Activated B cell treated with CpG ODN at 0.5 μM for 24 hours (primary cell): ENCODE data around the gene ARHGEF10L. TPM values are rescaled to one million over a fixed set of nuclear protein-coding genes. Genes with fewer than 3 reads are reported as not detected.

Source experiments
- ATAC-seq: fragments of 200-7000 bp; cut with Tn5 transposase; one replicate; pipeline ENCODE4 v1.10.0; 2021; ENCODE audit warnings: low read depth, mild to moderate bottlenecking, moderate library complexity
- CTCF ChIA-PET: fragments of 350-600 bp; sonication (Branson Sonifier 250); formaldehyde crosslinking; loops from one replicate; lab custom pipeline; 2021; ENCODE audit warnings: antibody characterized with exemption; lab: Charles Lee
- POLR2A ChIA-PET: fragments of 350-600 bp; sonication (Branson Sonifier 250); formaldehyde crosslinking; loops from one replicate; lab custom pipeline; 2021; ENCODE audit warnings: antibody characterized with exemption; lab: Charles Lee
- DNase-seq: peaks from one replicate; pipeline ENCODE4 v3.0.0; 2022
- H3K27ac Mint-ChIP-seq: one replicate; pipeline ENCODE4 v1.8.0; 2020; ENCODE audit warnings: mixed read lengths
- H3K27me3 Mint-ChIP-seq: one replicate; pipeline ENCODE4 v1.8.0; 2021; ENCODE audit warnings: mixed read lengths
- H3K36me3 Mint-ChIP-seq: one replicate; pipeline ENCODE4 v1.8.0; 2021; ENCODE audit warnings: low read depth, mixed read lengths
- H3K4me1 Mint-ChIP-seq: one replicate; pipeline ENCODE4 v1.8.0; 2021; ENCODE audit warnings: mixed read lengths
- H3K4me3 Mint-ChIP-seq: one replicate; pipeline ENCODE4 v1.8.0; 2020; ENCODE audit warnings: mild to moderate bottlenecking, mixed read lengths
- H3K9me3 Mint-ChIP-seq: one replicate; pipeline ENCODE4 v1.8.0; 2020; ENCODE audit warnings: mixed read lengths
- CTCF ChIP-seq: fragments of 200-600 bp; IDR thresholded peaks from one replicate; pipeline ENCODE4 v1.8.0; 2022; ENCODE audit warnings: antibody characterized with exemption, mild to moderate bottlenecking
- intact Hi-C: fragments of 100-400 bp; cut with micrococcal nuclease; formaldehyde crosslinking; loops from one replicate; pipeline ENCODE4 v1.15.1; 2024
- total RNA-seq: library from RNA; stranded (reverse); gene quantifications from 2 replicates; pipeline ENCODE4 v1.2.3, GENCODE V29; 2022

The ARHGEF10L gene
- total RNA-seq, 1 donor from 2014 or later = 0.62 TPM

- intact Hi-C loops = loop anchor here (10.0 kb wide), 1 partner anchor 96 kb away; no protein-coding TSS in a partner anchor
- peaks cover 16% of the 10 kb centered on the region for H3K27me3 Mint-ChIP-seq
- H3K4me1 Mint-ChIP-seq = peaks cover 23% of the 10 kb centered on the region
- no peaks in the 10 kb centered on the region for H3K9me3 Mint-ChIP-seq
- no peak for TF ChIP-seq CTCF
- no peak overlapping the region for H3K27ac Mint-ChIP-seq
- CTCF ChIA-PET = no interaction called here
- POLR2A ChIA-PET = no interaction called here
- ATAC-seq (no peak), DNase-seq (no peak)
- H3K36me3 Mint-ChIP-seq = no peaks in the 10 kb centered on the region
- H3K4me3 Mint-ChIP-seq = peak overlapping the region; percentile 76
Measured at GRCh38 chr1:17538428-17539117, 925 bp upstream of the ARHGEF10L start.

GRCh38 chr1:17539118-17539476 is 401 bp upstream of the ARHGEF10L start:
- H3K27me3 Mint-ChIP-seq = peaks cover 16% of the 10 kb centered on the region
- no peak for ATAC-seq
- ChIA-PET CTCF (no interaction called here), POLR2A (no interaction called here)
- DNase-seq = no peak
- TF ChIP-seq CTCF = no peak
- H3K4me3 Mint-ChIP-seq = peak overlapping the region; percentile 76
- no peaks in the 10 kb centered on the region for H3K36me3 Mint-ChIP-seq
- no peaks in the 10 kb centered on the region for H3K9me3 Mint-ChIP-seq
- H3K4me1 Mint-ChIP-seq = peaks cover 23% of the 10 kb centered on the region
- no peak overlapping the region for H3K27ac Mint-ChIP-seq
- intact Hi-C loops = loop anchor here (10.0 kb wide), 1 partner anchor 96 kb away; no protein-coding TSS in a partner anchor

- peaks cover 22% of the 10 kb centered on the region for H3K4me1 Mint-ChIP-seq
- H3K27ac Mint-ChIP-seq = no peak overlapping the region
- H3K27me3 Mint-ChIP-seq = peaks cover 16% of the 10 kb centered on the region
- H3K36me3 Mint-ChIP-seq = no peaks in the 10 kb centered on the region
- CTCF ChIA-PET = no interaction called here
- POLR2A ChIA-PET = no interaction called here
- ATAC-seq (no peak), DNase-seq (no peak)
- no peak for TF ChIP-seq CTCF
- H3K9me3 Mint-ChIP-seq = peaks cover 2% of the 10 kb centered on the region
- intact Hi-C loops = no loop called here
- peak overlapping the region; percentile 62 for H3K4me3 Mint-ChIP-seq
Measured at GRCh38 chr1:17540255-17541001, 930 bp downstream of the ARHGEF10L start.

- DNase-seq = no peak
- POLR2A ChIA-PET = no interaction called here
- CTCF ChIA-PET = no interaction called here
- Mint-ChIP-seq H3K9me3 (peaks cover 2% of the 10 kb centered on the region), H3K4me1 (peaks cover 8% of the 10 kb centered on the region), H3K36me3 (no peaks in the 10 kb centered on the region), H3K4me3 (no peak overlapping the region), H3K27ac (no peak overlapping the region), H3K27me3 (peaks cover 13% of the 10 kb centered on the region)
- TF ChIP-seq CTCF = no peak
- ATAC-seq = no peak
- intact Hi-C loops = no loop called here
Measured at GRCh38 chr1:17542645-17543044, 3.1 kb downstream of the ARHGEF10L start.

GRCh38 chr1:17544776-17545350 is 5.4 kb downstream of the ARHGEF10L start:
- ATAC-seq (no peak), DNase-seq (no peak)
- Mint-ChIP-seq H3K9me3 (peaks cover 2% of the 10 kb centered on the region), H3K4me3 (no peak overlapping the region), H3K27me3 (peaks cover 6% of the 10 kb centered on the region), H3K4me1 (peaks cover 5% of the 10 kb centered on the region), H3K36me3 (no peaks in the 10 kb centered on the region), H3K27ac (no peak overlapping the region)
- no peak for TF ChIP-seq CTCF
- CTCF ChIA-PET = no interaction called here
- POLR2A ChIA-PET = no interaction called here
- intact Hi-C loops = no loop called here
